K562 (cell line): ENCODE results near the gene UNC13A. TPM values are rescaled to one million over a fixed set of nuclear protein-coding genes. Genes with fewer than 3 reads are reported as not detected.

Source experiments
- BCOR ChIP-seq: fragments of 450-650 bp; IDR thresholded peaks from 2 replicates; pipeline ENCODE4 v1.6.1; 2016
- CBX1 ChIP-seq: sonication (generic); IDR thresholded peaks from 2 replicates; pipeline ENCODE4 v1.6.1; 2016; ENCODE audit warnings: antibody characterized with exemption, low read depth, mild to moderate bottlenecking
- FOXP4 ChIP-seq: sonication (generic); formaldehyde crosslinking; IDR thresholded peaks from 2 replicates; pipeline ENCODE4 v1.8.0; 2022; ENCODE audit warnings: mild to moderate bottlenecking, missing genetic modification reagents, borderline replicate concordance
- FUS ChIP-seq: fragments of 200-400 bp; formaldehyde crosslinking; optimal IDR thresholded peaks from 2 replicates; pipeline ENCODE3; 2017; ENCODE audit warnings: low read depth, low read length
- HIVEP1 ChIP-seq: fragments of 250-450 bp; sonication (Bioruptor Pico); IDR thresholded peaks from 2 replicates; pipeline ENCODE4 v1.4.0; 2020; ENCODE audit warnings: mild to moderate bottlenecking
- KDM1A ChIP-seq, 2 experiments: fragments of 450-650 bp; IDR thresholded peaks; 2 replicates each; pipeline ENCODE4 v1.6.1; 2016; ENCODE audit warnings: mild to moderate bottlenecking in 2 of 2
- MAZ ChIP-seq, 2 experiments: fragments of 450-650 bp in 1 of 2; sonication (generic) in 1 of 2; formaldehyde crosslinking; IDR thresholded peaks in 1 of 2; conservative IDR thresholded peaks in 1 of 2; 2 replicates each; pipeline versions ENCODE4 v1.4.0 to v1.5.0; 2020; ENCODE audit warnings: mild to moderate bottlenecking in 1 of 2, missing genetic modification reagents in 1 of 2
- POLR2A ChIP-seq: fragments of 450-650 bp; conservative IDR thresholded peaks from 2 replicates; pipeline ENCODE4 v1.6.1; 2016
- POLR2G ChIP-seq: fragments of 200-400 bp; formaldehyde crosslinking; IDR thresholded peaks from 2 replicates; pipeline ENCODE4 v1.6.1; 2017; ENCODE audit warnings: low read depth, mild to moderate bottlenecking, antibody characterized with exemption, low read length, moderate library complexity
- SMARCA5 ChIP-seq: fragments of 450-650 bp; IDR thresholded peaks from 2 replicates; pipeline ENCODE4 v1.6.1; 2016
- ZC3H11A ChIP-seq: IDR thresholded peaks from 2 replicates; pipeline ENCODE4 v1.6.1; 2012; ENCODE audit warnings: low read depth, low read length, improper control_type of control experiment
- ZFP36 ChIP-seq: fragments of 150-350 bp; IDR thresholded peaks from 2 replicates; pipeline ENCODE4 v1.6.1; 2018; ENCODE audit warnings: low read length, low read depth; ENCODE audit not compliant: partially characterized antibody
- ZNF395 ChIP-seq: fragments of 200-800 bp; sonication (Bioruptor generic); IDR thresholded peaks from 2 replicates; pipeline ENCODE4 v1.6.1; 2017; ENCODE audit warnings: missing genetic modification characterization, missing compliant biosample characterization
- ZNF407 ChIP-seq: fragments of 450-650 bp; IDR thresholded peaks from 2 replicates; pipeline ENCODE4 v1.6.1; 2016; ENCODE audit warnings: low read depth
- polyA plus RNA-seq, 8 experiments: library from polyadenylated mRNA; depleted of rRNA in 4 of 8; stranded (reverse) in 5 of 8; unstranded in 3 of 8; fragments of >200 nt; fragmentation: Nextera tagmentation in 2 of 8; fragmentation: Illumina TruSeq in 1 of 8; extraction: Ambion mirVana in 2 of 8; extraction: Trizol in 1 of 8; gene quantifications; 2 replicates each; pipeline versions ENCODE4 v1.2.1 to v1.2.3, GENCODE V29; 2011 to 2014; ENCODE audit warnings: inconsistent platforms in 1 of 8, missing spikeins in 1 of 8
- total RNA-seq, 7 experiments: library from RNA; depleted of rRNA in 6 of 7; stranded (reverse); fragments of >200 nt in 6 of 7; fragmentation: Illumina TruSeq in 2 of 7; extraction: Trizol in 2 of 7; gene quantifications; 2 replicates each; pipeline versions ENCODE4 v1.2.1 to v1.2.3, GENCODE V29; 2011 to 2021; ENCODE audit warnings: low replicate concordance in 1 of 7

UNC13A gene
- total and polyA plus RNA-seq, 9 of the 15 experiments (the other 6 are each of a cell fraction or from before 2014, with no cell fraction given), result 0.03 to 1.0 (median 0.25) TPM

GRCh38 chr19:17611462-17612244 lies 76.5 kb downstream of the UNC13A start (continued):
- peak; percentile 75 to 86; a peak in 3 of 4 replicates for TF ChIP-seq KDM1A (IDR thresholded peaks at IDR 0.05)
- TF ChIP-seq SMARCA5, result peak; percentile 93
- TF ChIP-seq FUS, result no peak
- TF ChIP-seq MAZ (CRISPR knock-in tag; conservative IDR thresholded peaks at IDR 0.05 in 1 of 2, IDR thresholded peaks at IDR 0.05 in 1 of 2), result no peak
- TF ChIP-seq POLR2G, result no peak
- TF ChIP-seq POLR2A, result no peak
- peak; percentile 94 for TF ChIP-seq BCOR
- TF ChIP-seq ZC3H11A, result no peak
- no peak for TF ChIP-seq ZNF407
- TF ChIP-seq ZFP36, result peak; percentile 90
- 0 out of 2 replicates have a peak, but pooled peaks have one; percentile 32 for TF ChIP-seq FOXP4 (CRISPR knock-in tag)
- TF ChIP-seq HIVEP1, result no peak
- TF ChIP-seq ZNF395 (CRISPR knock-in tag), result no peak
- 0 out of 2 replicates have a peak, but pooled peaks have one; percentile 37 for TF ChIP-seq CBX1
